Measurements from ENCODE around the gene SRGAP3. TPM values are rescaled to one million over a fixed set of nuclear protein-coding genes. Genes with fewer than 3 reads are reported as not detected.

The SRGAP3 gene
- total and polyA plus RNA-seq, 10 of the 15 experiments (the other 5 are each of a cell fraction or from before 2014, with no cell fraction given), result 0.32 to 1.7 (median 0.99) TPM

- H3K27ac ChIP-seq (ENCODE audit: control insufficient read depth, insufficient read depth), result no peak overlapping the region
- intact Hi-C loops (cut with micrococcal nuclease; ENCODE audit: unreplicated experiment) (no loop called here), in situ Hi-C loops (cut with MboI) (no loop called here)
- POLR2A ChIA-PET, result no interaction called here
- H3K79me2 ChIP-seq (ENCODE audit: control insufficient read depth, insufficient read depth, low read length), result no peaks in the 10 kb centered on the region
- TF ChIP-seq SIN3A (IDR thresholded peaks at IDR 0.05; ENCODE audit: low read depth, low read length) (no peak), ATF7 (IDR thresholded peaks at IDR 0.05; ENCODE audit: low read depth) (no peak), HDGF (IDR thresholded peaks at IDR 0.05) (no peak), ZNF274 (IDR thresholded peaks at IDR 0.05; ENCODE audit: insufficient read depth, insufficient read length) (no peak), NR2C2 (IDR thresholded peaks at IDR 0.05; ENCODE audit: borderline replicate concordance, control insufficient read depth, insufficient read length, low read depth) (no peak)
- WGBS (ENCODE audit: insufficient coverage, insufficient replicate concordance, low lambda C conversion rate, missing lambda C conversion rate), result 46% methylated on average over 4 of the region's 4 CpGs
- H3K4me3 ChIP-seq, result no peak overlapping the region
- RAD21 ChIA-PET (ENCODE audit: unreplicated experiment), result interaction anchor here (0.7 kb wide), 1 partner anchor 45 kb away, joined by 3 read pairs; no protein-coding TSS in a partner anchor
- H3K4me2 ChIP-seq (ENCODE audit: control insufficient read depth, insufficient read depth), result no peak overlapping the region
- no peaks in the 10 kb centered on the region for H3K4me1 ChIP-seq (ENCODE audit: control insufficient read depth, insufficient read depth, low read length)
- H4K20me1 ChIP-seq (ENCODE audit: control insufficient read depth, insufficient read depth), result no peaks in the 10 kb centered on the region
- no peak for ATAC-seq
- H3K27me3 ChIP-seq (replicated peaks in 1 of 2; ENCODE audit: control insufficient read depth in 2 of 2, insufficient read depth in 2 of 2, low read length in 1 of 2), result no peaks in the 10 kb centered on the region; a peak in 1 of 4 replicates
- no peaks in the 10 kb centered on the region for H3K9me3 ChIP-seq (replicated peaks; ENCODE audit: control insufficient read depth, insufficient read depth, low read length)
- SMC1A ChIA-PET (ENCODE audit: uncharacterized antibody, unreplicated experiment), result no interaction called here
- H3K36me3 ChIP-seq (ENCODE audit: control insufficient read depth in 2 of 2, insufficient read depth in 2 of 2, low read length in 1 of 2), result no peaks in the 10 kb centered on the region
- DNase-seq (ENCODE audit: low read depth, low spot score), result no peak
- CTCF ChIA-PET, result interaction anchor here (1.0 to 2.3 kb wide), 3 partner anchors 23 to 310 kb away, joined by 3 to 7 read pairs (median 5); partner anchors contain the start of gene SRGAP3
- no peak overlapping the region for H2AFZ ChIP-seq (ENCODE audit: control insufficient read depth, low read depth, low read length)
- no peak for FAIRE-seq
- no TSS peak for BruUV-seq (replicated peaks)
- H3K9ac ChIP-seq (ENCODE audit: control insufficient read depth, insufficient read depth, low read length), result no peak overlapping the region
Measured at GRCh38 chr3:8992199-8992598, 257.2 kb downstream of the SRGAP3 start.

- Histone ChIP-seq H4K20me1 (ENCODE audit: control insufficient read depth, insufficient read depth) (no peaks in the 10 kb centered on the region), H3K4me3 (no peak overlapping the region), H3K36me3 (ENCODE audit: control insufficient read depth in 2 of 2, insufficient read depth in 2 of 2, low read length in 1 of 2) (no peaks in the 10 kb centered on the region), H3K4me1 (ENCODE audit: control insufficient read depth, insufficient read depth, low read length) (no peaks in the 10 kb centered on the region), H3K4me2 (ENCODE audit: control insufficient read depth, insufficient read depth) (no peak overlapping the region), H2AFZ (ENCODE audit: control insufficient read depth, low read depth, low read length) (no peak overlapping the region), H3K9ac (ENCODE audit: control insufficient read depth, insufficient read depth, low read length) (no peak overlapping the region), H3K79me2 (ENCODE audit: control insufficient read depth, insufficient read depth, low read length) (no peaks in the 10 kb centered on the region), H3K9me3 (replicated peaks; ENCODE audit: control insufficient read depth, insufficient read depth, low read length) (no peaks in the 10 kb centered on the region), H3K27me3 (replicated peaks in 1 of 2; ENCODE audit: control insufficient read depth in 2 of 2, insufficient read depth in 2 of 2, low read length in 1 of 2) (no peaks in the 10 kb centered on the region; a peak in 1 of 4 replicates), H3K27ac (ENCODE audit: control insufficient read depth, insufficient read depth) (no peak overlapping the region)
- DNase-seq (ENCODE audit: low read depth, low spot score) (no peak), ATAC-seq (no peak), FAIRE-seq (no peak)
- intact Hi-C loops (cut with micrococcal nuclease; ENCODE audit: unreplicated experiment), result no loop called here
- ChIA-PET RAD21 (ENCODE audit: unreplicated experiment) (no interaction called here), SMC1A (ENCODE audit: uncharacterized antibody, unreplicated experiment) (no interaction called here), POLR2A (no interaction called here), CTCF (interaction anchor here (2.3 kb wide), 1 partner anchor 259 kb away, joined by 7 read pairs; the partner anchor contains the start of gene SRGAP3)
- TF ChIP-seq POLR2A (IDR thresholded peaks at IDR 0.05; ENCODE audit: low read depth, low read length) (no peak), CBX3 (IDR thresholded peaks at IDR 0.05; ENCODE audit: borderline replicate concordance, low read depth) (no peak), MTA2 (IDR thresholded peaks at IDR 0.05; ENCODE audit: low read depth) (no peak)
- WGBS (ENCODE audit: insufficient coverage, insufficient replicate concordance, low lambda C conversion rate, missing lambda C conversion rate), result 52% methylated on average over 36 of the region's 36 CpGs
- BruUV-seq (replicated peaks), result no TSS peak
- in situ Hi-C loops (cut with MboI), result no loop called here
Measured at GRCh38 chr3:8990266-8991215, 258.9 kb downstream of the SRGAP3 start.
